ENCODE measurements around the gene WDR76.

Gene WDR76

GRCh38 chr15:43868406-43868805 lies 41.6 kb downstream of the WDR76 start:
- TF ChIP-seq GATA3 (IDR thresholded peaks at IDR 0.05; ENCODE audit: low read depth, low read length) = no peak
- no peak for TF ChIP-seq GATA2 (IDR thresholded peaks at IDR 0.05; ENCODE audit: low read depth, low read length)

- no peak for TF ChIP-seq GATA2 (IDR thresholded peaks at IDR 0.05; ENCODE audit: low read depth, low read length)
- TF ChIP-seq GATA3 (IDR thresholded peaks at IDR 0.05; ENCODE audit: low read depth, low read length) = no peak
Observed at GRCh38 chr15:43871835-43872234, 45.0 kb downstream of the WDR76 start.

GRCh38 chr15:43872416-43873020 lies 45.7 kb downstream of the WDR76 start:
- TF ChIP-seq GATA3 (IDR thresholded peaks at IDR 0.05; ENCODE audit: low read depth, low read length) (no peak), GATA2 (IDR thresholded peaks at IDR 0.05; ENCODE audit: low read depth, low read length) (no peak)

GRCh38 chr15:43873651-43874050 lies 46.8 kb downstream of the WDR76 start:
- TF ChIP-seq GATA3 (IDR thresholded peaks at IDR 0.05; ENCODE audit: low read depth, low read length) = no peak
- TF ChIP-seq GATA2 (IDR thresholded peaks at IDR 0.05; ENCODE audit: low read depth, low read length) = no peak

GRCh38 chr15:43876872-43877271 lies 50.1 kb downstream of the WDR76 start:
- no peak for TF ChIP-seq GATA2 (IDR thresholded peaks at IDR 0.05; ENCODE audit: low read depth, low read length)
- no peak for TF ChIP-seq GATA3 (IDR thresholded peaks at IDR 0.05; ENCODE audit: low read depth, low read length)

GRCh38 chr15:43877371-43877770 lies 50.6 kb downstream of the WDR76 start:
- TF ChIP-seq GATA3 (IDR thresholded peaks at IDR 0.05; ENCODE audit: low read depth, low read length) = no peak
- TF ChIP-seq GATA2 (IDR thresholded peaks at IDR 0.05; ENCODE audit: low read depth, low read length) = no peak

- no peak for TF ChIP-seq GATA2 (IDR thresholded peaks at IDR 0.05; ENCODE audit: low read depth, low read length)
- TF ChIP-seq GATA3 (IDR thresholded peaks at IDR 0.05; ENCODE audit: low read depth, low read length) = no peak
Observed at GRCh38 chr15:43878446-43878845, 51.6 kb downstream of the WDR76 start.

- TF ChIP-seq GATA3 (IDR thresholded peaks at IDR 0.05; ENCODE audit: low read depth, low read length) = no peak
- TF ChIP-seq GATA2 (IDR thresholded peaks at IDR 0.05; ENCODE audit: low read depth, low read length) = no peak
Observed at GRCh38 chr15:43879386-43880355, 52.9 kb downstream of the WDR76 start.

- no peak for TF ChIP-seq GATA2 (IDR thresholded peaks at IDR 0.05; ENCODE audit: low read depth, low read length)
- no peak for TF ChIP-seq GATA3 (IDR thresholded peaks at IDR 0.05; ENCODE audit: low read depth, low read length)
Observed at GRCh38 chr15:43880406-43881194, 53.8 kb downstream of the WDR76 start.

- TF ChIP-seq GATA2 (IDR thresholded peaks at IDR 0.05; ENCODE audit: low read depth, low read length) (no peak), GATA3 (IDR thresholded peaks at IDR 0.05; ENCODE audit: low read depth, low read length) (no peak)
Observed at GRCh38 chr15:43881245-43881644, 54.4 kb downstream of the WDR76 start.

GRCh38 chr15:43881944-43882343 lies 55.1 kb downstream of the WDR76 start:
- TF ChIP-seq GATA2 (IDR thresholded peaks at IDR 0.05; ENCODE audit: low read depth, low read length) (no peak), GATA3 (IDR thresholded peaks at IDR 0.05; ENCODE audit: low read depth, low read length) (no peak)

- TF ChIP-seq GATA2 (IDR thresholded peaks at IDR 0.05; ENCODE audit: low read depth, low read length) (no peak), GATA3 (IDR thresholded peaks at IDR 0.05; ENCODE audit: low read depth, low read length) (no peak)
Observed at GRCh38 chr15:43883571-43883970, 56.8 kb downstream of the WDR76 start.

GRCh38 chr15:43886558-43886957 lies 59.8 kb downstream of the WDR76 start:
- TF ChIP-seq GATA3 (IDR thresholded peaks at IDR 0.05; ENCODE audit: low read depth, low read length) (no peak), GATA2 (IDR thresholded peaks at IDR 0.05; ENCODE audit: low read depth, low read length) (no peak)

- no peak for TF ChIP-seq GATA2 (IDR thresholded peaks at IDR 0.05; ENCODE audit: low read depth, low read length)
- no peak for TF ChIP-seq GATA3 (IDR thresholded peaks at IDR 0.05; ENCODE audit: low read depth, low read length)
Observed at GRCh38 chr15:43887901-43888300, 61.1 kb downstream of the WDR76 start.

Data from SH-SY5Y (cell line).